Measurements from ENCODE around the gene NOXRED1. TPM values are rescaled to one million over a fixed set of nuclear protein-coding genes. Genes with fewer than 3 reads are reported as not detected.

The NOXRED1 gene
- total RNA-seq, 1 donor from 2014 or later, result 0.77 TPM

GRCh38 chr14:77377502-77377844 is 45.9 kb downstream of the NOXRED1 start:
- DNase-seq (no peak), ATAC-seq (peak; percentile 6 to 8)
- intact Hi-C loops (cut with DNase I), result no loop called here
- no peak for TF ChIP-seq CTCF (IDR thresholded peaks at IDR 0.05)
- no peaks in the 10 kb centered on the region for H3K36me3 ChIP-seq
- peaks cover 16% of the 10 kb centered on the region for H3K4me1 ChIP-seq
- no peaks in the 10 kb centered on the region for H3K27me3 ChIP-seq (ENCODE audit: low read depth)
- H3K27ac ChIP-seq, result peak overlapping the region; percentile 88
- H3K9me3 ChIP-seq, result no peaks in the 10 kb centered on the region
- H3K4me3 ChIP-seq, result peak overlapping the region; percentile 94

- DNase-seq (peak; percentile 92), ATAC-seq (peak; percentile 98 to 99)
- Histone ChIP-seq H3K9me3 (no peaks in the 10 kb centered on the region), H3K4me1 (peaks cover 16% of the 10 kb centered on the region), H3K27ac (peak within 1 kb of the TSS; percentile 88), H3K27me3 (ENCODE audit: low read depth) (no peaks in the 10 kb centered on the region), H3K4me3 (peak within 1 kb of the TSS; percentile 94), H3K36me3 (no peaks in the 10 kb centered on the region)
- peak; percentile 48 for TF ChIP-seq CTCF (IDR thresholded peaks at IDR 0.05)
- intact Hi-C loops (cut with DNase I), result no loop called here
Measured at GRCh38 chr14:77376771-77377501, 46.4 kb downstream of the NOXRED1 start, which contains the start of the genes SAMD15 and TMED8. SAMD15 (plus strand) TSS chr14:77377379; CDS start chr14:77377419, 40 bp downstream. TMED8 (minus strand) TSS chr14:77377094; CDS start chr14:77377053, 41 bp downstream.

GRCh38 chr14:77375973-77376770 is 47.2 kb downstream of the NOXRED1 start:
- no peaks in the 10 kb centered on the region for H3K27me3 ChIP-seq (ENCODE audit: low read depth)
- TF ChIP-seq CTCF (IDR thresholded peaks at IDR 0.05), result no peak
- peak overlapping the region; percentile 88 for H3K27ac ChIP-seq
- no peaks in the 10 kb centered on the region for H3K36me3 ChIP-seq
- ATAC-seq (peak; percentile 27 to 38), DNase-seq (peak; percentile 52)
- peak overlapping the region; percentile 94 for H3K4me3 ChIP-seq
- H3K4me1 ChIP-seq, result peaks cover 16% of the 10 kb centered on the region
- intact Hi-C loops (cut with DNase I), result no loop called here
- H3K9me3 ChIP-seq, result no peaks in the 10 kb centered on the region

- no peak overlapping the region for H3K27ac ChIP-seq
Measured at GRCh38 chr14:77375164-77375950, 48.0 kb downstream of the NOXRED1 start.

More at GRCh38 chr14:77375164-77375950, 48.0 kb downstream of the NOXRED1 start:
- DNase-seq, result no peak
- no peak for TF ChIP-seq CTCF (IDR thresholded peaks at IDR 0.05)
- Histone ChIP-seq H3K27me3 (ENCODE audit: low read depth) (no peaks in the 10 kb centered on the region), H3K36me3 (no peaks in the 10 kb centered on the region), H3K9me3 (no peaks in the 10 kb centered on the region), H3K4me1 (peaks cover 16% of the 10 kb centered on the region), H3K4me3 (peak overlapping the region; percentile 94)
- no peak for ATAC-seq
- intact Hi-C loops (cut with DNase I), result no loop called here

All from lower lobe of right lung (tissue), 2 donors.